DMS114 treated with DMSO at 0.1 percent for 48 hours (cell line): ENCODE results near the gene ANKRD33B.
"Not testable (repeated sequence)": the region's sequence is repeated elsewhere in the genome, so short reads cannot be mapped to it uniquely, and the experiment has no call there.

ENCODE experiments used
- DNase-seq: peaks from one replicate; lab custom pipeline; 2025; ENCODE audit not compliant: unreplicated experiment; lab: John Stamatoyannopoulos, UW

ANKRD33B gene

GRCh38 chr5:10612251-10612650 lies 48.4 kb downstream of the ANKRD33B start:
- DNase-seq = no peak

GRCh38 chr5:10615693-10616092 lies 51.8 kb downstream of the ANKRD33B start:
- no peak for DNase-seq

GRCh38 chr5:10617103-10617502 lies 53.2 kb downstream of the ANKRD33B start:
- no peak for DNase-seq

- DNase-seq = no peak
Measured at GRCh38 chr5:10618311-10618710, 54.4 kb downstream of the ANKRD33B start.

- DNase-seq = no peak
Measured at GRCh38 chr5:10619649-10620048, 55.8 kb downstream of the ANKRD33B start.

GRCh38 chr5:10620346-10620745 lies 56.5 kb downstream of the ANKRD33B start:
- DNase-seq = no peak

- DNase-seq = no peak
Measured at GRCh38 chr5:10621832-10622231, 58.0 kb downstream of the ANKRD33B start.

GRCh38 chr5:10622810-10623209 lies 58.9 kb downstream of the ANKRD33B start:
- no peak for DNase-seq

GRCh38 chr5:10623305-10623910 lies 59.5 kb downstream of the ANKRD33B start:
- no peak for DNase-seq

- DNase-seq = no peak
Measured at GRCh38 chr5:10624206-10624605, 60.3 kb downstream of the ANKRD33B start.

- DNase-seq = no peak
Measured at GRCh38 chr5:10624679-10625078, 60.8 kb downstream of the ANKRD33B start.

- DNase-seq = no peak
Measured at GRCh38 chr5:10625700-10626472, 62.0 kb downstream of the ANKRD33B start.

- DNase-seq = no peak
Measured at GRCh38 chr5:10626473-10627013, 62.7 kb downstream of the ANKRD33B start.

- DNase-seq = no peak
Measured at GRCh38 chr5:10627160-10627701, 63.4 kb downstream of the ANKRD33B start.

- no peak for DNase-seq
Measured at GRCh38 chr5:10628601-10629000, 64.7 kb downstream of the ANKRD33B start.

- no peak for DNase-seq
Measured at GRCh38 chr5:10629682-10630081, 65.8 kb downstream of the ANKRD33B start.

GRCh38 chr5:10630126-10630525 lies 66.3 kb downstream of the ANKRD33B start:
- no peak for DNase-seq

GRCh38 chr5:10630744-10631143 lies 66.9 kb downstream of the ANKRD33B start:
- not testable (repeated sequence) for DNase-seq

- DNase-seq = no peak
Measured at GRCh38 chr5:10631316-10631996, 67.6 kb downstream of the ANKRD33B start.

GRCh38 chr5:10632110-10632761 lies 68.4 kb downstream of the ANKRD33B start:
- DNase-seq = no peak
